ENCODE measurements around the gene MEOX2. TPM values are rescaled to one million over a fixed set of nuclear protein-coding genes. Genes with fewer than 3 reads are reported as not detected.

MEOX2 gene
- total RNA-seq, 1 donor from 2014 or later: 2.4 TPM

Other genes starting within 250 kb of the MEOX2 start
- 8.3 TPM for gene AGMO, start 124.7 kb downstream of the MEOX2 start, total RNA-seq